Endodermal cell (in vitro differentiated cells): Measurements from ENCODE around the gene SIGLEC10. TPM values are rescaled to one million over a fixed set of nuclear protein-coding genes. Genes with fewer than 3 reads are reported as not detected.

Source experiments
- DNase-seq: peaks from one replicate; pipeline ENCODE4 v3.0.0-alpha.2; 2017
- H3K27ac ChIP-seq: 2 replicates; pipeline ENCODE4 v1.5.1; 2013; ENCODE audit warnings: mild to moderate bottlenecking, low read depth, low read length, moderate library complexity
- H3K27me3 ChIP-seq: 2 replicates; pipeline ENCODE4 v1.6.1; 2013; ENCODE audit warnings: mild to moderate bottlenecking, low read length, moderate library complexity; ENCODE audit not compliant: insufficient read depth, control insufficient read depth, poor library complexity, severe bottlenecking
- H3K36me3 ChIP-seq: 2 replicates; pipeline ENCODE4 v1.7.0; 2013; ENCODE audit warnings: mild to moderate bottlenecking, low read length, moderate library complexity; ENCODE audit not compliant: control insufficient read depth, insufficient read depth
- H3K4me1 ChIP-seq: one replicate; pipeline ENCODE4 v1.7.0; 2013; ENCODE audit warnings: low read length; ENCODE audit not compliant: control insufficient read depth, insufficient read depth
- H3K4me3 ChIP-seq: 2 replicates; pipeline ENCODE4 v1.5.1; 2013; ENCODE audit warnings: mild to moderate bottlenecking, low read length, moderate library complexity
- H3K9ac ChIP-seq: 2 replicates; pipeline ENCODE4 v1.6.1; 2013; ENCODE audit warnings: mild to moderate bottlenecking, low read length, moderate library complexity; ENCODE audit not compliant: poor library complexity, severe bottlenecking; ENCODE audit errors: extremely low read depth
- H3K9me3 ChIP-seq: 2 replicates; pipeline ENCODE4 v1.6.1; 2013; ENCODE audit warnings: mild to moderate bottlenecking, low read length, moderate library complexity; ENCODE audit not compliant: control insufficient read depth
- H3K27ac Mint-ChIP-seq: 2 replicates; pipeline ENCODE4 v1.8.0; 2020; ENCODE audit warnings: mixed read lengths
- H3K27me3 Mint-ChIP-seq: 2 replicates; pipeline ENCODE4 v1.8.0; 2021; ENCODE audit warnings: mild to moderate bottlenecking, mixed read lengths; ENCODE audit not compliant: insufficient read depth
- H3K36me3 Mint-ChIP-seq: 2 replicates; pipeline ENCODE4 v1.8.0; 2020; ENCODE audit warnings: low read depth, mixed read lengths
- H3K4me1 Mint-ChIP-seq: 2 replicates; pipeline ENCODE4 v1.8.0; 2020; ENCODE audit warnings: mixed read lengths
- H3K4me3 Mint-ChIP-seq: 2 replicates; pipeline ENCODE4 v1.8.0; 2020; ENCODE audit warnings: mild to moderate bottlenecking, moderate library complexity, mixed read lengths
- H3K9me3 Mint-ChIP-seq: 2 replicates; pipeline ENCODE4 v1.8.0; 2020; ENCODE audit warnings: mild to moderate bottlenecking, mixed read lengths
- WGBS, 2 experiments: methylation state at CpG; one replicate each; pipeline versions ENCODE4 v1.1.5 to v1.1.7; 2013; ENCODE audit warnings: missing lambda C conversion rate in 2 of 2, mixed read lengths in 1 of 2; ENCODE audit not compliant: insufficient coverage in 1 of 2, insufficient read length in 1 of 2; 5-methylcytosine and 5-hydroxymethylcytosine counted together
- total RNA-seq, 2 donors: library from RNA; stranded (reverse); fragmentation: NEBNext Ultra II Directional in 1 of 2; extraction: Animal tissue kit (Norgen Biotek cat#: 25700) in 1 of 2; gene quantifications; 2 replicates in 1 of 2; 3 replicates in 1 of 2; pipeline ENCODE4 v1.2.1, GENCODE V29; 2021
- TF ChIP-seq, protein P1 (sequence below): fragments of 200-600 bp; sonication (generic); conservative IDR thresholded peaks from 2 replicates; pipeline ENCODE4 v1.5.0; 2021; ENCODE audit warnings: antibody characterized with exemption, mild to moderate bottlenecking

The SIGLEC10 gene
- total RNA-seq, 2 donors from 2014 or later, result not detected

DNA sequence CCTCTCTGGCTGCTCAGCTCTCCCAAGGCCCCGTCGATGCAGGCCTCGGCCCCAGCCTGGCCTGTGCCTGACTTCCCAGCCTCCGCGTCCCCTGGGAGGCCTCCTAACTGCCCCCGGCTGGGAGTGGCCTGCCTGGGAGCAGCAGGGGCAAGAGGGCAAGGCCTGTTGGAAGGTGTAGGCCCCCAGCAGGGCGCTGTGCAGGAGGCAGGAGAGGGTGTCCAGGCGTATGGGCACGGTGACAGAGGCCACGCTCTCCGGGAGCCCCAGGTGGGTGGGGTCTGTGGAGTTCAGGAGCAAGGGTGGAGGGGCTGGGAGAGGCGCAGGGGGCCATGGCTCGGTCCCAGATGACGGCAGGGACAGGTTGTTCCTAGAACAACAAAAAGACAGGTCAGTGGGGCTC lies 28.3 kb downstream of the SIGLEC10 start:
- no peaks in the 10 kb centered on the region for H3K27me3 Mint-ChIP-seq
- H3K27ac ChIP-seq, result no peak overlapping the region
- H3K36me3 ChIP-seq, result no peaks in the 10 kb centered on the region
- no peak overlapping the region for H3K4me3 Mint-ChIP-seq
- H3K9ac ChIP-seq, result no peak overlapping the region
- H3K4me1 ChIP-seq, result peaks cover 2% of the 10 kb centered on the region
- H3K27me3 ChIP-seq, result no peaks in the 10 kb centered on the region
- no peak for DNase-seq
- no peak overlapping the region for H3K4me3 ChIP-seq
- H3K9me3 Mint-ChIP-seq, result no peaks in the 10 kb centered on the region
- TF ChIP-seq, protein P1, sequence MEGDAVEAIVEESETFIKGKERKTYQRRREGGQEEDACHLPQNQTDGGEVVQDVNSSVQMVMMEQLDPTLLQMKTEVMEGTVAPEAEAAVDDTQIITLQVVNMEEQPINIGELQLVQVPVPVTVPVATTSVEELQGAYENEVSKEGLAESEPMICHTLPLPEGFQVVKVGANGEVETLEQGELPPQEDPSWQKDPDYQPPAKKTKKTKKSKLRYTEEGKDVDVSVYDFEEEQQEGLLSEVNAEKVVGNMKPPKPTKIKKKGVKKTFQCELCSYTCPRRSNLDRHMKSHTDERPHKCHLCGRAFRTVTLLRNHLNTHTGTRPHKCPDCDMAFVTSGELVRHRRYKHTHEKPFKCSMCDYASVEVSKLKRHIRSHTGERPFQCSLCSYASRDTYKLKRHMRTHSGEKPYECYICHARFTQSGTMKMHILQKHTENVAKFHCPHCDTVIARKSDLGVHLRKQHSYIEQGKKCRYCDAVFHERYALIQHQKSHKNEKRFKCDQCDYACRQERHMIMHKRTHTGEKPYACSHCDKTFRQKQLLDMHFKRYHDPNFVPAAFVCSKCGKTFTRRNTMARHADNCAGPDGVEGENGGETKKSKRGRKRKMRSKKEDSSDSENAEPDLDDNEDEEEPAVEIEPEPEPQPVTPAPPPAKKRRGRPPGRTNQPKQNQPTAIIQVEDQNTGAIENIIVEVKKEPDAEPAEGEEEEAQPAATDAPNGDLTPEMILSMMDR, result no peak
- no peak overlapping the region for H3K27ac Mint-ChIP-seq
- 91% methylated on average over 14 of the region's 14 CpGs; no CpG with 5 or more reads in 1 of the 2 experiments for WGBS, 2 experiments
- H3K9me3 ChIP-seq, result no peaks in the 10 kb centered on the region
- peaks cover 5% of the 10 kb centered on the region for H3K4me1 Mint-ChIP-seq
- H3K36me3 Mint-ChIP-seq, result no peaks in the 10 kb centered on the region

DNA sequence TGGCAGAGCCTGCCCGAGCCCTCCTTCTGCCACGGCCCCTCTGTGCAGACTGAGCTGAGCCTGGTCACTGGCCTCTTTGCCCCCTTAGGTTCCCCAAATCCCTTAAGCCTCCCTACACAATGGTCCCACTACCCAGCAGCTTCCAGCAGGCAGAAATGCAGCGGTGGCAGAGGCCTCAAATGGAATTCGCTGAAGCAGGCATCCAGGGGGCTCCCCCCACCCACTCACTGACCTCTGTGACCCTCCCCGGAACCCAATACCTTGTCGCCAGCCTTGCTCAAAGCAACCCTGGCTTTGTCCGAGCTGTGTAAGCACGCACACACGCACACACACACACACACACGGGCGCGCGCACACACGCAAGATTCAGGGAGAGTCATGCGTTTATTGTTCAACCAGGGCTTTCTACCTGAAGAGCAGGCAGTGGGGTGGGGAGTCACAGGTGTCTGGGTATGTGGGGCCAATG lies 29.5 kb downstream of the SIGLEC10 start, which contains the start of gene LIM2:
Gene LIM2 (minus strand): TSS at position 51 of the 466 bp plus-strand sequence. CDS start 531 bp downstream, outside the sequence.
- no peak for DNase-seq
- H3K27ac Mint-ChIP-seq, result no peak within 1 kb of the TSS
- Histone ChIP-seq H3K4me1 (no peaks in the 10 kb centered on the region), H3K36me3 (no peaks in the 10 kb centered on the region), H3K9ac (no peak within 1 kb of the TSS), H3K4me3 (no peak within 1 kb of the TSS), H3K27ac (no peak within 1 kb of the TSS), H3K27me3 (no peaks in the 10 kb centered on the region), H3K9me3 (no peaks in the 10 kb centered on the region)
- 92 to 100% methylated on average over 1 to 15 of the region's 15 CpGs for WGBS, 2 experiments
- no peaks in the 10 kb centered on the region for H3K9me3 Mint-ChIP-seq
- no peaks in the 10 kb centered on the region for H3K36me3 Mint-ChIP-seq
- no peaks in the 10 kb centered on the region for H3K4me1 Mint-ChIP-seq
- no peaks in the 10 kb centered on the region for H3K27me3 Mint-ChIP-seq
- H3K4me3 Mint-ChIP-seq, result no peak within 1 kb of the TSS
- TF ChIP-seq, protein P1, result no peak

DNA sequence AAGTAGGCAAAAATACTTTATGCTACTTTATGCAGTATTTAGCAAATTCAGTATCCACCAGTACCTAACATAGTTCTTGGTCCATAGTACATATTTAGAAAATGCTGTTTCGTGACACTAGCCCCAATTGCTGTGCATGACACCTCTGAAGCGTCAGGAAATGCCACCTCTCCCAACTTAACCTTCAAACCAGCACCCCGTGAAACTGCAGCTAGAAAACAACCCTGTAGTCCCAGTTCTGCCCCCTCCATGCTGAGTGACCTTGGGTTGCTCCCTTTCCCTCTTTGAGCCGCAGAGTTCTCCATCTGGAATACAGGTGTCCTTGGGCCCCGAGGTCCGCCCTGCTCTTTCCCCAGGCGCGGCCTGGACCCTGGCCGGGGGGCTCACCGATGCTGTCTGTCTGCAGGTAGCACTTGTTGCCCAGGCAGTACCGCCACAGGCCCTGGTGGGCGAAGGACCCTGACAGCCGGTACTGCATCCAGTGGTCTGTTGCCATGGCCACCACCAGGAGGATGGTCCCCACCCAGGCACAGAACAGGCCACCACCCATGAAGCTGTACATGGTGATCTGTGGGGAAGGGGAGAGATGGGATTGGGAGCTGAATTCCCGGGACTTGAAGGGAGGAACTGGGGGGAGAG lies 30.4 kb downstream of the SIGLEC10 start:
- H3K27ac Mint-ChIP-seq, result no peak overlapping the region
- TF ChIP-seq, protein P1, result no peak
- DNase-seq, result no peak
- Histone ChIP-seq H3K4me1 (no peaks in the 10 kb centered on the region), H3K9ac (no peak overlapping the region), H3K27ac (no peak overlapping the region), H3K9me3 (no peaks in the 10 kb centered on the region), H3K27me3 (no peaks in the 10 kb centered on the region), H3K4me3 (no peak overlapping the region), H3K36me3 (no peaks in the 10 kb centered on the region)
- H3K4me1 Mint-ChIP-seq, result no peaks in the 10 kb centered on the region
- peaks cover 7% of the 10 kb centered on the region for H3K9me3 Mint-ChIP-seq
- H3K27me3 Mint-ChIP-seq, result no peaks in the 10 kb centered on the region
- no peak overlapping the region for H3K4me3 Mint-ChIP-seq
- 93 to 95% methylated on average over 12 to 14 of the region's 14 CpGs for WGBS, 2 experiments
- no peaks in the 10 kb centered on the region for H3K36me3 Mint-ChIP-seq
